Stimulated activated CD8-positive, alpha-beta memory T cell treated with anti-CD3 and anti-CD28 coated beads, Interleukin-7, amount 100 ng/mL, for 48 hours (primary cell): Measurements from ENCODE around the gene FGD2.
"Not testable (repeated sequence)": the region's sequence is repeated elsewhere in the genome, so short reads cannot be mapped to it uniquely, and the experiment has no call there.

ENCODE experiments used
- DNase-seq, 2 donors: peaks; one replicate each; pipeline ENCODE4 v3.0.0-alpha.2; 2020; ENCODE audit warnings: low read depth in 1 of 2; ENCODE audit errors: extremely low read depth in 1 of 2

The FGD2 gene

DNA sequence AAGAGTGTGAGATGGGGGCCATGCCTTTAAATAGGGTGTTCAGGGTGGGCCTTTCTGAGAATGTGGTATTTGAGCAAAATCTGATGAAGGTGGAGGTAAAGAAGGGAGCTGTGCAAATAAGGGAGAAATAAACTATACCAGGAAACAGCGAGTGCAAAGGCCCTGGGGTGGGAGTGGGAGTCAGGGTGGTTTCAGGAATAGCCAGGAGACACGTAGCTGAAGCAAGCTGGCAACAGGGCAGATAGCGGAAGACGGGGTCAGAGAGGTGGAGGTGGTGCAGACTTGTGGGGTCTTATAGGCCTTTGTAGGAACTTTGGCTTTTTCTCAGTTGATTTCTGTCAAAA lies 51.6 kb downstream of the FGD2 start:
- no peak for DNase-seq

DNA sequence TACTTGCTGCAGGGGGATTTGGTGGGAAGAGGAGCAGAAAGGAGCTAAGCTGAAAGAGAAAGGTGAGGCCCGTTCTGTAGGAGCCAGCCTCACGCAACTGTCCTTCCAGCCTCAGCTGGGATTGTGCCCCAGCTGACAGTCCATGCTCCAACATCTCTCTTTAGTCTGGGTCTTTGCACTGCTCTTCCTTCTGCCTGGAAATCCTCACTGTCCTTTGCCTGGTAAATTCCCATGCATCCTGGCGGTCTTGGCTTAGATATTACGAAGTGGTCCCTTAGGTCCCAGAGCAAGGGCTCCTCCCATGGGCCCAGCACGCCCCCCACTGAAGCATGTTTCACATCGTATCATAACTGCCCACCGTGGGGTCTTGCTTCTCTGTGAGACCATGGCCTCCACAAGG lies 52.2 kb downstream of the FGD2 start:
- no peak for DNase-seq

DNA sequence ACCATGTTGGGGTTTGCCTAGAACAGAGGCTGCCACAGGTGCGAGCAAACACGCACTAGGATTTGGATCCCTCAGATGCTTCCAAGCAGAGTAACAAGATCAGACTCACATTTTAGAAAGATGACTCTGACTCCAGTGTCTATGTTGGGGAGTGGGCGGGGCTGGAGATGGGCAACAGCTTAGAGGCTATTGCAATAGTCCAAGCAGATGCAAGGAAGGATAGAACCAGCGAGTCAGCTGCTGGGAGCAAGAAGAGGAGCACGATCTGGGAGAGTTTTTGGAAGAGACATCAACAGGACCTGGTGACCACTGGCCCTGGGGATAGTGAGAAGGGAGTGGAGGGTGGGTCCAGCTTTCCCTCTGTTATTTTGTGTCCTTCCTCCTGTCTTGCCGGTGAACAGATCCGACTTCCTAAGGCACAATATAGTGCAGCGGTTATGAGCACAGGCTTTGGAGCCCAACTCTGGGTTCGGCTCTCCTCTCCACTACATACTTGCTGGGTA lies 52.7 kb downstream of the FGD2 start:
- no peak for DNase-seq

DNA sequence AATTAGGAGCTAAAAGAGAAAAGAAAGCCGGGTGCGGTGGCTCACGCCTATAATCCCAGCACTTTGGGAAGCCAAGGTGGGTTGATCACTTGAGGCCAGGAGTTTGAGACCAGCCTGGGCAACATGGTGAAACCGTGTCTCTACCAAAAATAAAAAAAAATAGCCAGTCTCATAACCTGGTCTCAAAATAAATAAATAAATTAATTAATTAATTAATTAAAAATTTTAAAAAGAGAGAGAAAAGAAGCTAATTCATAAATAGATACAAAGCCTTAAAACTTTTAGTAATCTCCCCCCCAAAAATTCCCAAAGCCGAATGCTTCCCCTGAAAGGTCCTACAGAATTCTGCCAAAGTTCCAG lies 53.5 kb downstream of the FGD2 start:
- DNase-seq: not testable (repeated sequence)

DNA sequence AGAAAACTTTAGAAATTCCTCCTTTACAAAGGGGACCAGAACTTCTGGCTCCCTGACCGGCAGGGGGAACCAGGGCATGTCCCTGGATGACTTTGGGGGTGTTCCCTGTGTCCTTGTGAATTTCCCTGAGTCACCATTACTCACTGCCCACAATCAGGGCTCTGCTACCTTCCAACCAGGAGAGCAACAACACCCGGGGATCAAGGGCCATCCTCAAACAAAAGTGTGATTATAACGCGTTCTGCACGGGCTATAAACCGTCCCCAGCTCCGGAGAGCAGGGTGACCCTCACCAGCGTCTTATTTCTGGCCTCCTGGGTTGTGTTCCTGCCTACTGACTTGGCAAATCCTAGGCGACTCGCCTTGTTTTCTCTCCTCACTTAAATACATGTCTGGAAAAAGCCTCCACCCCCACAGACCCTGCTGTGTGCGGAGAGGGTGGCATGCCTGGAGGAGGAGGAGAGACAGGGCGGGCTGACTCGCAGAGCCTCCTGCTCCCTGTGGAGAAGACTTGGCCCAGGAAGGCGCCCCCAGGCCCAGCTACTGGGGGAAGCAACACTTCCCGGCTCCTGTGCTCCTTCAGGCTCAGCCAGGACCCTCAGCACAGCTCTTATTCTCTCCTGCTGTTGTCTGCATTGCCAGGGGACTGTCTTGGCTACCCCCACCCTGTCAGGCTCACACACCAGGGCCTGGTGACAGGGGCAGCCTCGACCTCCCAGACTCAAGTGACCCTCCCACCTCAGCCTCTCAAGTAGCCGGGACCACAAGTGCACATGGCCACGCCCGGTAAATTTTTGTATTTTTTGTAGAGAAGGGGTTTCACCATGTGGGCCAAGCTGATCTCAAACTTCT lies 54.1 kb downstream of the FGD2 start:
- DNase-seq: no peak

DNA sequence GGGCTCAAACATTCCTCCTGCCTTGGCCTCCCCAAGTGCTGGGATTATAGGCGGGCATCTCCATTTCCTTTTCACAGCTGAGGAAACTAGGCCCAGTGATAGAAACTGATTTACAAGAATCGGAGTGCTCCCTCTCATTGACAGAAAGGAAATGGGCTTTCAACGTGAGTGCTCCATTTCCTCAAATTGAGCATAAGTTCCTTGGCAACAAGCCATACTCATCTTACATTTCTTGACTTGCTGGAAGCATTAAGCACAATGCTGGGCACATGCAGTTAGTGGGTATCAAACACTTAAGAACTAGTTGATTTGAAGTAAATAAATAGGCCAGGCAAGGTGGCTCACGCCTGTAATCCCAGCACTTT lies 54.7 kb downstream of the FGD2 start:
- no peak for DNase-seq

DNA sequence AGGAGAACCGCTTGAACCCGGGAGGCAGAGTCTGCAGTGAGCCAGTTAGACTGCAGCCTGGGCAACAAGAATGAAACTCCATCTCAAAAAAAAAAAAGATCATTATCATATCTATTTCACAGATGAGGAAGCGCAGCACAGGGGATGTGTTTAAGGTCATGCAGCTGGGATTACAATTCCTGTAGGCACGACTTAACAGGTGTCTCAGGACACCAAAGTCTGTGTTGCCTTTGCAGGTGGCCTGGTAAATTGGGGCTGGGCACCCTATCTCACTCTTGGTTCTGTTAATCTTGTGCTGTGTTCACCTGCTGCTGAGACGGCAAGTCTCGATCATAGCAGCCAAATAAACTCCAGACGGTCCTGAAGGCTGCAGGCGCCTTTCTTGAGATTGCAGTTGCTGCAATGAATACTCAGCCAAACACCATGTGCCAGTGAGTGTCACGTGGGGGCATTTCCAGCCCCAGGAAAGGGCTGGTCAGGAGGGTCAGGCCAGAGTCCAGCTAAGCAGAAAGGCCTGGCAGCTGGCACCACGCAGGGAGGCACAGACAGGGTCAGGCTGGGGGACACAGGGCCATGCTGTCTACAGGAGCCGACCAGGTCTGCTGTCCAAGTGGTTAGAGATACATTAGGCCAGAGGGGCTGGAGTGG lies 55.8 kb downstream of the FGD2 start:
- DNase-seq: no peak

DNA sequence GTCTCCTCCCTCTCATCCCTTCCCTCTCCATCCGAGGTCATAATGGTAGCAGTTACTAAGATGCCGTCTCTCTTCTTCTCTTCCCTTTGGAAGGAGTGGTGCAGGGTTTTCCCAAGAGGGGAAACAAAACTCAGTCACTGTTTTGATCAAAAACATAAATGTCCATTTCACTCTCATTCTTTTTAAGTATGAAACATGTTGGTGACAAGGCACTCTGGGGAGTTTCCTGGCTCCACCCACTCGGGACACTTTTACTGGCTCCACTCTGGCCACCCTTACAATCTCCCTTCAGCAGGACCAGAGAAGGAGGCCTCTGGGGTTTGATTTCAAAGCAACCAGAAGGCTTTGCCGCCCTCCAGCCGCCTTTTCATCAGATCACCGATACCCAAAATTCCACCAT lies 57.0 kb downstream of the FGD2 start:
- DNase-seq: no peak

DNA sequence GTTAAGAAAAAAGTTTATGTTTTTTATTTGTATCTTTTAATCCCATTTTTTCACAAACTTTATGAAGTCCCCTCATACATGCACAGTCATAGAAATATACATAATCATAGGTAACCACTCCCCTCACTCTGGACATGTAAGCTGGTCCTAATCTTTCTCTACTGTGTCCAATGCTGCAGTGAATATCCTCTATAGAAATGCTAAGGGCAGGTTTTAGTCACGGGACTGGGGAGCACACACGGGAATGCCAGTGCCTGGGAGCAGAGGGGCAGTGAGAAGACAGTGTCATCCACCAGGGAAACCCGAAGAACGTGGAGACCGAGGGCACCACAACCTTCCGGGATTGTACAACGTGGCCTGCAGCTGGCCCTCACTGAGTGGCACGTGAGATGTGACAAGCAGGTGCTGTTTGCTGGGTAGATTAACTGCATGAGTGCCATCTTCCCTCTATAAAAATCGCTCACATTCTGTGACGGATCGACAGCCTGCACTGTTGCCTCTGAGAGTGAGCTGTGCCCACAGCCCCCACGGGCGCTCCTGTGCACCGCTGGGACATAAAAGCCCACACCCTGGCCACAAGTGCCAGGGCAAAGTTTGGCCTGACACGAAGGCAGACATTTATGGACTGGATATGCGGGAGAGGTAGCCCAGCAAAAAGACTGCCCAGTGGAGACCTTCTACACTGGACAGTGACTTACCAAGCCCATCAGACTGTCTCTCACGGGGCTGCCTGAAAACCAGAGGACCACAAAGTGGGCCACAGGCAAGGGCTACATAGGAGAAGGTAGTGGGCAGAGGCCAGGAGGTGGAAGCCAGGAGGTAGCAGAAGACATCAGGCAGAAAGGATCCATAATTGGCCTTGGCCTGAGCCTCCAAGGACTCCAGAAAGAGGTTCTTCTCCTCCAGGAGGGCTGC lies 63.2 kb downstream of the FGD2 start:
- DNase-seq: no peak

DNA sequence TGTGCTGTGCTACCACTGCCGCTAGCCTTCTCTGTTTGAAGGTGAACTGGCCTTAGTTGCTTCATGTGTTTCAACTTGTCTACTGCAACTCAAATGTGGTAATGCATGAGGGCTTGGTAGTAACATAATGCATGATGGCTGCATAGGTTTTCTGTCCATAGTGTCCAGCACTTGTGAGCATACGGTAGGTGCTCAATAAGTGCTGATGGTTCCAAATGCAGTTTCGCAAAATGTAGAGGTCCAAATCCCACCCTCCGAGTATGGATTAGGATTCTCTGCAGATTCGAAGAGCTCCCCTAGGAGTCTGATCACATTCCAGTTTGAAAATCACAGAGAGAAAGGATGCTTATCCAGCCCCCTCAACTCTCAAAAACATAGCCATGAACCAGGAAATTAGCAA lies 64.2 kb downstream of the FGD2 start:
- DNase-seq: no peak

DNA sequence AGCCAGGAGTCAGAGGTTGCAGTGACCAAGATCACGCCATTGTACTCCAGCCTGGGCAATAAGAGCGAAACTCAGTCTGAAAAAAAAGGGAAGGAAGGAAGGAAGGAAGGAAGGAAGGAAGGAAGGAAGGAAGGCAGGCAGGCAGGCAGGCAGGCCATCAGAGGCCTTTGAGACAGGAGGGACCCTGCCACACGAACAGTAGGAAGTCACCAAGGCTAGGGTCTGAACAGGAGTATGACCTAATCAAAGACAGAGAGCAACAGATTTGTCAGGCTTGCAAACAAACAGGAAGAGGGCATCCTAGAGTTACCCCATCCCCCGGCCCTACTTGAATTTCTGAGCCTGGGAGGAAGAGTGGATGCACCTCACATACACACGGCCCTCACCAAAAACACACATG lies 67.1 kb downstream of the FGD2 start:
- DNase-seq: no peak

DNA sequence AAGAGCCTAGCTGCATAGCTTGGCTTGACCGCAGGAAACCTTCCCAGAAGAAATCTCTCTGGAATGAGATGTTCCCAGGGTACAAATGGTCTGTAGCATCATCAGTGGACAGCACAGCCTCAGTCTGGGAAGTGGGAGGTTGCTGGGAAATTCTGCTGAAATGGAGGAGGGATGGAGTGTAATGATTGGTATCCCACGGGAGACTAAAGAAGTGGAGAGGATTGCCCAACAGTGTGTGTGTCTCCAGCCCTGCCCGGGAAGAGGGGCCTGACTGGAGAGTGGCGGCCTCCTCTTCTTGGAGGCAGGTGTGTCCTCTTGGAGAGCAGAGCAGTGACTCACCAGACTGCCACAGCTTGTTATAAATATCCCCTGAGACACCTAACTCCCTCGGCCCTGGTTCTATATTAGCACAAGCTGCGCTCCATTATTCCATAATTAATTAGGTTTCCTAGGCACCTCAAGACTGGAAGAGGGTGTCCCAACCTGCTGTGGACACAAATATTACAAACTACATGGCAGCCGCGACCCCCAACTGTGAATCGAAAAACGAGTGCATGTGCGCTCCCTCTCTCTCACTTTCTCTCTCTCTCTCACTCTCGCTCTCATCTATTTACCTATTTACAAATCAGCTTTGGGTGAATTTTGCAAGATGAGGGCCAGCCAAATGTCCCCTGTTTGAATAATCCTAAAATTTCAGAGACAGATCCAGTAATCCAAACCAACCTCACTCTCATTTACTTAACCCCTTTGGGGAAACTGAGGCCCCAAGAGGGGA lies 68.8 kb downstream of the FGD2 start:
- DNase-seq: no peak

DNA sequence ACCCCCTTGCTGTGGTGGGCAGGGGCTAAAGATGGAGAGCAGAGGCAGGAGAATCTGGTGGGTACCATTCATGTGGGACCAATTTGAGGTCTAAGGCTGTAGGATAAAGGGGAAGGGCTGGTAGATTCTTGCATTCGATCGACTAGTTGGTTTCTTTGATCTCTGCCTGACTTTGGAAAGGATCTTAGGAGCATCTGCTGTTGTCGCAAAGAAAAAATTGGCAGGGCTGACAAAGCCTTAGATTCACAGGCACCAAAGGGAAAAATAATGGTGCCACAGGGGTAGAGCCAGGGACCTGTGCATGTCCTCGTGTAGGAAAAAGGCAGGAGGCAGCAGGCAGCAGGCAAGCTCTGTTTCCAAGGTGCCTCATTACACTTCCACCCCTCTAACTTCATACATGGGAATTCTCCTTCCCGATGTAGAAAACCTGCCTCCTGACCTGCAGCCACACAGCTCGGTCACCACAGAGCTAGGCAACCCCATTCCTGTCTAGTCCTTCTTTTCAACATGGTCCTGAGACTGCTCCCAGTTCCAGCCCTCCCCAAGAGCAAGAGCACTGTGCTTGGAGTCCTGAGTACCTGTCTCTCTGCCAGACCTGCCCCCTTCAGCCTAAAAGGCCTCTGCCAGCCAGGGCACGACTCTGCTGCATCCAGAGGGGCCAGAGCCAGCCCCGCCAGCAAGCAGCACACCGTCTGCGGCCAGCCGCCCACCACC lies 71.9 kb downstream of the FGD2 start:
- no peak for DNase-seq

DNA sequence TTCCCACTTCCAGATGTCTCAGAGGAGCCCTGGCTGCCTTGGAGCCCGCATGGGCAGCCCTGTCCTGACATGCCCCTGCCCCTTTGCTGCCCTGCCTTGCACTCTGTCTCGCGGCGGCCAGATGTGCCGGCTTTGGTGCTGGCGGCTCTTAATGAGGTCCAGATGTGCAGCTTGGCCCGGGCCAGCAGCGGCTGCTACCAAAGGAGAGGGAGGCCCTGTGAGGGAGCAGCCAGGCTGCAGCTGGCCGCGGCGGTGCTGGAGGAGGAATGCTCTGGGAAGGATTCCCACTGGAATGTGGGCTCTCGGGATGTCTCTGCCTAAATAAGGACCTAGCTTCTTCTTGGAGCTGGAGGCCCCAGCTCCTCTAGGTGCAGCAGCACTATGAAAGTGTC lies 72.4 kb downstream of the FGD2 start:
- no peak for DNase-seq
